Activated T-cell treated with anti-CD3 and anti-CD28 coated beads, Interleukin-2, amount 50 U/mL, for 4 hours (primary cell): ENCODE measurements around the gene VSX2. TPM values are rescaled to one million over a fixed set of nuclear protein-coding genes. Genes with fewer than 3 reads are reported as not detected.

Experiments
- ATAC-seq, 2 donors: fragments of 200-7000 bp; cut with Tn5 transposase; one replicate each; pipeline ENCODE4 v1.10.0; 2021
- DNase-seq: peaks from one replicate; pipeline ENCODE4 v3.0.0-alpha.2; 2020
- H3K27me3 Mint-ChIP-seq: one replicate; pipeline ENCODE4 v1.8.0; 2021; ENCODE audit warnings: low read depth, mixed read lengths
- H3K36me3 Mint-ChIP-seq: one replicate; pipeline ENCODE4 v1.8.0; 2022; ENCODE audit warnings: mixed read lengths; ENCODE audit not compliant: insufficient read depth
- H3K4me1 Mint-ChIP-seq: one replicate; pipeline ENCODE4 v1.8.0; 2021; ENCODE audit warnings: low read depth, mixed read lengths
- H3K4me3 Mint-ChIP-seq: one replicate; pipeline ENCODE4 v1.8.0; 2021; ENCODE audit warnings: mild to moderate bottlenecking, moderate library complexity, mixed read lengths
- H3K9me3 Mint-ChIP-seq: one replicate; pipeline ENCODE4 v1.8.0; 2021; ENCODE audit warnings: mixed read lengths
- total RNA-seq, 3 donors: library from RNA; stranded (reverse); gene quantifications; one replicate each; pipeline ENCODE4 v1.2.1, GENCODE V29; 2021

The VSX2 gene
- not detected for total RNA-seq

- Mint-ChIP-seq H3K9me3 (no peaks in the 10 kb centered on the region), H3K4me3 (peak within 1 kb of the TSS; percentile 19), H3K36me3 (no peaks in the 10 kb centered on the region), H3K27me3 (peaks cover 70% of the 10 kb centered on the region), H3K4me1 (peaks cover 22% of the 10 kb centered on the region)
- ATAC-seq (no peak), DNase-seq (no peak)
Observed at GRCh38 chr14:74238974-74239847, at the start of gene VSX2. Gene VSX2, plus strand, starts transcription at chr14:74239449. Its CDS starts 113 bp downstream, at chr14:74239562.

GRCh38 chr14:74190927-74191575 is 48.2 kb upstream of the VSX2 start:
- DNase-seq (no peak), ATAC-seq (no peak)
- no peaks in the 10 kb centered on the region for H3K4me1 Mint-ChIP-seq
- H3K9me3 Mint-ChIP-seq: no peaks in the 10 kb centered on the region
- no peaks in the 10 kb centered on the region for H3K27me3 Mint-ChIP-seq
- H3K4me3 Mint-ChIP-seq: no peak overlapping the region
- H3K36me3 Mint-ChIP-seq: peaks cover 4% of the 10 kb centered on the region

- ATAC-seq (no peak), DNase-seq (no peak)
- H3K27me3 Mint-ChIP-seq: no peaks in the 10 kb centered on the region
- H3K36me3 Mint-ChIP-seq: peaks cover 18% of the 10 kb centered on the region
- no peaks in the 10 kb centered on the region for H3K4me1 Mint-ChIP-seq
- H3K4me3 Mint-ChIP-seq: no peak overlapping the region
- no peaks in the 10 kb centered on the region for H3K9me3 Mint-ChIP-seq
Observed at GRCh38 chr14:74194506-74195274, 44.6 kb upstream of the VSX2 start.

DNA sequence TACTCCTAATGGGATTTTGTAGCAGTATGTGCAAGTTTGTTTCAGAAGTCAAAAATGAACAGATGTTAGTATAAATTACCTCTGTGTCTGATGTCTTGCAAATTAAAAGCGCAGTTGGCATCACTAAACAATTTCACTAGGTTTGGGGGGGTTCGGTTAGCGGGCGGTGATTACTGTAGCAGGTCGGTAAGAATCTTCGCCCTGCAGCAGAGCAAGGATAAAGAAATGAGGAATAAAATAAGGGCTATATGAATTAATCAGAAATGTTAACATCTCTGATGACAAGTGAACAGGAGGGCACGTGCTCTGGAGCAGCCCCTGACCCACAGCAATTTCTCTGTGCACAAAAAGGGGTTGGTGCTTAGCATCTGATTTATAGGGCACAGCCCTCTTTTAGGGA is 43.6 kb upstream of the VSX2 start:
- Mint-ChIP-seq H3K27me3 (no peaks in the 10 kb centered on the region), H3K36me3 (peaks cover 24% of the 10 kb centered on the region), H3K4me1 (no peaks in the 10 kb centered on the region), H3K4me3 (no peak overlapping the region), H3K9me3 (no peaks in the 10 kb centered on the region)
- DNase-seq: no peak
- ATAC-seq: no peak

DNA sequence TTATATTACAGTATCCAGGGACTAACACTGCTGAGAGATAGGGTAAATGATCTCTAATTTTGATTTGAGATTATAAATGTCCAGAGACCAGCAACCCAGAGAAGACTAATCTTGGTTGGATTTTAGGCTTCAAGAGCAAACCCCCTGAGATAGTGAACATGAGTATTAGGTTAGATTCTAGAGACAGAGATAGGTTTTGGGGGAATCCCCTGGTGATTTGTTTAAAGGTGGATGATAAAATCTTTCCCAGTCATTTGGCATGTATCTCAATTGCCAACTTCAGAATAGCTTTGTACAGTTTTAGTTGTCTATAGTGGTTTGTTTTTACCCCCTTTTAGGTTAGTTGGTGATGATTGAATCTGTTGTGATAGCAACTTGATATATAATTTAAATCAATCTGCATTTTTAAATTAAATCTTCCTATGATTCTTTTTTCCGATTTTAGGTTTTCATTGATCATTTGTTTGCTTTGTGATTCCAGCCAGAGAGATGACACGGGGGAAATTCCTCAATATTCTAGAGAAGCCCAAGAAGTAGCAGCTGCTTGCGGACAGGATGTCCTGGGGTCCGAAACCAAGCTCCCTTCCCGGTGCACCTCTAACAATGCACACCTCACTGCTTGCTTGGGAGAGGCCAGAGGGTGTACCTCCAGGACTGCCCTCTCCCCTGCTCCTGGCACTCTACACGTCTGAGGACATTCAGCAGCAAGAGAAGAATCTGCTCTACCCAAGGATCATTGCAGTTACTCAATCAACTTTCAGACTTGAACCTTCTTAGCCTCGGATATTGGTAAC is 40.6 kb upstream of the VSX2 start:
- no peak overlapping the region for H3K4me3 Mint-ChIP-seq
- no peak for ATAC-seq

DNA sequence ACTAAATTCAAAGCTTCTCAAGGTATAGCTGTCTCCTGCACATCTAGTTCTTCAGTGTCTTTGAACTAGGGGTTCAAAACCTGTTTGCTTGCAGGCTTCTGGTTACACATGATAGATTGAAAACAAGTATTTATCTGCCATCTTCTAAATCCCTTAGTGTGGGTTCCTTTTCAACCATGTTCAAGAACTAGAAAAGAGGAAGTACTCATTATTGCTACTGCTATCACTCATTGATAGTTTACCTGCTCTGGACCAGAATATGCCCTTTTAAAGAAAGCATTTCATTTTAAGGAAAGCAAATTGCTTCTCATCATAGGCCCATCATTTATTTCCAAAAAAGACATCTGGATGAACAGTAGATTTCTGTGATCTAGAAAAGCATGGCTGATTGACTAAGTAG is 37.1 kb upstream of the VSX2 start:
- ATAC-seq (no peak), DNase-seq (no peak)
- no peaks in the 10 kb centered on the region for H3K27me3 Mint-ChIP-seq
- no peaks in the 10 kb centered on the region for H3K9me3 Mint-ChIP-seq
- H3K36me3 Mint-ChIP-seq: peaks cover 37% of the 10 kb centered on the region
- no peak overlapping the region for H3K4me3 Mint-ChIP-seq
- no peaks in the 10 kb centered on the region for H3K4me1 Mint-ChIP-seq

More for the DNA sequence above, 40.6 kb upstream of the VSX2 start:
- no peak for DNase-seq
- Mint-ChIP-seq H3K9me3 (no peaks in the 10 kb centered on the region), H3K36me3 (peaks cover 32% of the 10 kb centered on the region), H3K4me1 (no peaks in the 10 kb centered on the region), H3K27me3 (no peaks in the 10 kb centered on the region)

DNA sequence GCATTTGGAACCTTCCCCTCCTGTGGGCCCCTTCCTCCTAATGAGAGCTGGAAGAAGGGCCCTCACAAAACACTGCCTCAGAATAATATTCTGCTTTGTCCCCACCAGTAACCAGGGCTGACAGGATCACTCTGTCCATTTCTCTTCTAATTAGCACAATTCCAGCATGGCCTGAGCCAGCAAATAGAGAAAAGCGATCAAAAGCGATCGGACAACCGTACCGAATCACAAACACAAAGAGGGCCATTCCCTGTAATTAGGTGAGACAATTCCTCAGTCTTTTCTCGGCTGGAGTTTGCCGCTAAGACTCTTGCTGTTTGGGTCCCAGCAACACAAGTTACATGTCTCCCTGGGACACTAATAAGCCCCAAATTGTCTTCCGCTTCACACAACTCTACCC is 35.6 kb upstream of the VSX2 start:
- H3K4me1 Mint-ChIP-seq: no peaks in the 10 kb centered on the region
- no peak overlapping the region for H3K4me3 Mint-ChIP-seq
- DNase-seq (no peak), ATAC-seq (no peak)
- peaks cover 34% of the 10 kb centered on the region for H3K36me3 Mint-ChIP-seq
- no peaks in the 10 kb centered on the region for H3K9me3 Mint-ChIP-seq
- H3K27me3 Mint-ChIP-seq: no peaks in the 10 kb centered on the region

GRCh38 chr14:74204491-74204890 is 34.8 kb upstream of the VSX2 start:
- Mint-ChIP-seq H3K27me3 (no peaks in the 10 kb centered on the region), H3K36me3 (peaks cover 25% of the 10 kb centered on the region), H3K4me1 (no peaks in the 10 kb centered on the region), H3K4me3 (no peak overlapping the region), H3K9me3 (no peaks in the 10 kb centered on the region)
- no peak for ATAC-seq
- DNase-seq: no peak

- Mint-ChIP-seq H3K9me3 (no peaks in the 10 kb centered on the region), H3K36me3 (peaks cover 15% of the 10 kb centered on the region), H3K4me3 (no peak overlapping the region), H3K4me1 (no peaks in the 10 kb centered on the region), H3K27me3 (no peaks in the 10 kb centered on the region)
- ATAC-seq: no peak
- no peak for DNase-seq
Observed at GRCh38 chr14:74205882-74206281, 33.4 kb upstream of the VSX2 start.

DNA sequence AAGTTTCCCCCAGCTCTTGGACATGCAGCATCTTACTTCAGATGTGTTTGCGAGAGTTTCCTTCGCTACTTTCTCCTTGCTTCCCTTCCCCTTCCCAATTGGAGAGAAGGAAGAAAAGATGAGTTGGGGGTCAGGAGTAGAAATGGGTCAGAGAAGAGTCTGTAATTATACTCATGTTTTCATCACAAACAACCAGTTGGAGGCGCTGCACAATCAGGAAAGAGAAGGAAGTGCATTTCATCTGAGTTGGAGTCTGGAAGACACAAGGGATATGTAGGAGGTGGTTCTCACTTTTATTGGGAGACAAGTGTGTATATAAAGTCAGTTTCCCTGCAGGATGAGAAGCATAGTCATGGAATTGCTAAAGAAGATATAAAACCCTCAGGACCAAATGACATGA is 31.3 kb upstream of the VSX2 start:
- no peaks in the 10 kb centered on the region for H3K9me3 Mint-ChIP-seq
- DNase-seq: no peak
- H3K36me3 Mint-ChIP-seq: peaks cover 9% of the 10 kb centered on the region
- no peak for ATAC-seq
- peaks cover 3% of the 10 kb centered on the region for H3K27me3 Mint-ChIP-seq
- H3K4me3 Mint-ChIP-seq: no peak overlapping the region
- H3K4me1 Mint-ChIP-seq: no peaks in the 10 kb centered on the region

DNA sequence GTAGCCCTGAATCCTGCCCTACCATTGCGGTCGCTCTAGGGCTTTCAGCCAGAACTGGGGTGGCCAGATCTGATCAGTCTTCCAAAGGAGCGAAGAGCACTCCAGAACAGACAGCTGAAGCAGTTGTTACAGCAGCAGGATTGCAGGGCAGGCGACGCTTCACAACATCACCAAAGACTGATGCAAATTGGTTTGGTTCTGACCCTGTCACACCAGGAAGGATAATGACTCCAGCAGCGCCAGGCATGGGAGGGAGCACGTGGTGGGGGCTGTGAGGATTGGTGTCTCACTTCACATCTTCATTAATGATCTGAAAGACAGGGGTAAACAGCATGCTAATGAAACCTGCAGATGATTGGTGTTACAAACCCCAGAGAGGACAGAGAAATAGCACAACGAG is 30.6 kb upstream of the VSX2 start:
- no peaks in the 10 kb centered on the region for H3K4me1 Mint-ChIP-seq
- peaks cover 4% of the 10 kb centered on the region for H3K27me3 Mint-ChIP-seq
- DNase-seq: no peak
- H3K4me3 Mint-ChIP-seq: no peak overlapping the region
- ATAC-seq: no peak
- H3K36me3 Mint-ChIP-seq: peaks cover 5% of the 10 kb centered on the region
- H3K9me3 Mint-ChIP-seq: no peaks in the 10 kb centered on the region

DNA sequence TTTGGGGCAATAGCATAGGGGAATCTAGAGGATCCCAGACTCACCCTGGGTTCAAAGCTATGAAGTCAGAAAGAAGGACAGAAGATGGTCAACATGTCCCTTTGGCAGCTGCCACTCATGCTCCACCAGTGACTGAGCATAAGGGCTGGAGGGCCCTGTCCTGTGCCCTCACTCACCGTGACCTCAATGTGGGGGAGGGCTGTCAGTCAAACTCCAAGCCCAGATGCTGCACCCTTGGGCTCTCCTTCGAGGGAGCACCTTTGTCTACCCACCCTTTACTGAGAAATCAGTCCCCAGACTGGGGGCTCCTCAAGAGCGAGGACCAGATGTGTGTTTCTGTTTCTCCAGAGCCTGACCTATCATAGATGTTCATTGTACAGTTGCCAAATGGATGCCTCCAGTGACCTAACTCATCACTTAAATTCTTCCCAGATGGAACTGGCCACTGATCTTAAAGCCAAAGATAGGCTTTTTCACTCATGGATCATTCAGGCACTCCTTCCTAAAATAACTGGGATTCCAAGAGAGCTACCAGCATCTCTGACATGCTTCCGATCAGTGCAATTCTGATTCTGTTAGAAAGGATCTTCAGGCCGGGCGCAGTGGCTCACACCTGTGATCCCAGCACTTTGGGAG is 27.2 kb upstream of the VSX2 start:
- no peak for ATAC-seq
- peaks cover 4% of the 10 kb centered on the region for H3K27me3 Mint-ChIP-seq
- no peaks in the 10 kb centered on the region for H3K9me3 Mint-ChIP-seq
- H3K36me3 Mint-ChIP-seq: no peaks in the 10 kb centered on the region
- no peak for DNase-seq
- H3K4me3 Mint-ChIP-seq: no peak overlapping the region
- no peaks in the 10 kb centered on the region for H3K4me1 Mint-ChIP-seq

DNA sequence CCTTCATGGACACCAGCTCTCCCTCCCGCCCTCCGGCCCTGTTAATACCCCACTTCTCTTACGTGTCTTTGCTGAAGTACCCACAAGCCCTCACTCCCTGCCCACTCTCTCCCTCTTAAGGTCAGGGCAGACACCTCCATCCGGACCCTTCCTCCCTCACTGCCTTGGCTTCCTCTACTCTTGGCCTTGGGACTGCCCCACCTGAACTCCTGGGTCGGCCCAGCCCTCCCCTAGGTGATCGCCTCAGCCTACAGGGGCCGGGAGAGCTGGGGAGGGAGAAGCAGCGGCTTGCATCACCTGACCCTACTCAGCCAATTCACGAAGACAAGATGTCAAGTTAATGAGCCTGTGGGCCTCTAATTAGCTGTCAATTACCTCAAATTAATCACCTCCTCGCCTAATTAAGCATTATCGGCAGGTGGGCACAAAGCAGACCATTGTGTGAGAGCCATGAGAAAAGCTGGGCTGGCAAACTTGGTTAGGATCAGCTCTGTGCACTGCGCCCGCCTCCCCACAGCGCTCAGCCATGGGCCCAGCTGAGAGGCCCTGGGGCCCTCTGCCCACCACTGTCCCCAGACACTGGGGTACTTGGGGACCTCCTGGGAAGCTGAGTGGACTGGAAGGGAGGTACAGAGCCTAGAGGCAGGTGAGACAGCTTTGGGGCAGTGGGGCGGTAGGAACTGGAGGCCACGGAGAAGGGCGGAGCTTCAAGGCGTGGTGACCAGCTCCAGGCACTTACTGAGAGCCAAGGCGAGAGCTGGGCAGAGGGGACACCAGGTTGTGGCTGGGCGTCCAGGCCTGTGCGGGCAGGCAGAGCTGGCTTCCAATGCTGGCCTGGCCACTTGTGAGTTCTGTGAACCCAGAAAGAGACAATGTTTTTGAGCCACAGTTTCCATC is 25.1 kb upstream of the VSX2 start:
- peaks cover 2% of the 10 kb centered on the region for H3K4me1 Mint-ChIP-seq
- H3K27me3 Mint-ChIP-seq: peaks cover 18% of the 10 kb centered on the region
- H3K36me3 Mint-ChIP-seq: no peaks in the 10 kb centered on the region
- H3K4me3 Mint-ChIP-seq: no peak overlapping the region
- ATAC-seq (no peak), DNase-seq (no peak)
- no peaks in the 10 kb centered on the region for H3K9me3 Mint-ChIP-seq
